Measurements from ENCODE around the gene EXOC4. TPM values are rescaled to one million over a fixed set of nuclear protein-coding genes. Genes with fewer than 3 reads are reported as not detected.

Gene EXOC4
- polyA plus RNA-seq, 1 experiment: 45.9 TPM

GRCh38 chr7:133331861-133332260 lies 79.0 kb downstream of the EXOC4 start:
- DNase-seq (ENCODE audit: low read depth): no peak
- H3K27me3 ChIP-seq (ENCODE audit: control insufficient read depth, insufficient read depth, low read length): no peaks in the 10 kb centered on the region
- ChIA-PET POLR2A (no interaction called here), CTCF (interaction anchor here (2.3 kb wide), 1 partner anchor 12 kb away, joined by 9 read pairs; no protein-coding TSS in a partner anchor)
- TF ChIP-seq CTCF (IDR thresholded peaks at IDR 0.05; ENCODE audit: insufficient read depth, low read depth, low read length): no peak
- no peak overlapping the region for H3K4me3 ChIP-seq (ENCODE audit: low read depth, low read length)
- H3K36me3 ChIP-seq (ENCODE audit: control insufficient read depth, insufficient read depth, low read length): no peaks in the 10 kb centered on the region

GRCh38 chr7:133339772-133340171 lies 86.9 kb downstream of the EXOC4 start:
- TF ChIP-seq CTCF (IDR thresholded peaks at IDR 0.05; ENCODE audit: insufficient read depth, low read depth, low read length): no peak
- Histone ChIP-seq H3K27me3 (ENCODE audit: control insufficient read depth, insufficient read depth, low read length) (no peaks in the 10 kb centered on the region), H3K36me3 (ENCODE audit: control insufficient read depth, insufficient read depth, low read length) (no peaks in the 10 kb centered on the region), H3K4me3 (ENCODE audit: low read depth, low read length) (no peak overlapping the region)
- ChIA-PET POLR2A (no interaction called here), CTCF (no interaction called here)
- no peak for DNase-seq (ENCODE audit: low read depth)

- TF ChIP-seq CTCF (IDR thresholded peaks at IDR 0.05; ENCODE audit: insufficient read depth, low read depth, low read length): peak; percentile 59
- no peak overlapping the region for H3K4me3 ChIP-seq (ENCODE audit: low read depth, low read length)
- no peaks in the 10 kb centered on the region for H3K36me3 ChIP-seq (ENCODE audit: control insufficient read depth, insufficient read depth, low read length)
- ChIA-PET CTCF (interaction anchor here (0.6 to 1.7 kb wide), 16 partner anchors 9 to 764 kb away, joined by 3 to 9 read pairs (median 3); no protein-coding TSS in a partner anchor), POLR2A (no interaction called here)
- DNase-seq (ENCODE audit: low read depth): no peak
- H3K27me3 ChIP-seq (ENCODE audit: control insufficient read depth, insufficient read depth, low read length): no peaks in the 10 kb centered on the region
These were observed 91.4 kb downstream of the EXOC4 start for GRCh38 chr7:133344275-133344674.

- Histone ChIP-seq H3K4me3 (ENCODE audit: low read depth, low read length) (no peak overlapping the region), H3K36me3 (ENCODE audit: control insufficient read depth, insufficient read depth, low read length) (no peaks in the 10 kb centered on the region), H3K27me3 (ENCODE audit: control insufficient read depth, insufficient read depth, low read length) (no peaks in the 10 kb centered on the region)
- no peak for TF ChIP-seq CTCF (IDR thresholded peaks at IDR 0.05; ENCODE audit: insufficient read depth, low read depth, low read length)
- ChIA-PET CTCF (no interaction called here), POLR2A (no interaction called here)
- DNase-seq (ENCODE audit: low read depth): no peak
These were observed 93.0 kb downstream of the EXOC4 start for GRCh38 chr7:133345690-133346421.

- CTCF ChIA-PET: no interaction called here
- Histone ChIP-seq H3K27me3 (ENCODE audit: control insufficient read depth, insufficient read depth, low read length) (no peaks in the 10 kb centered on the region), H3K36me3 (ENCODE audit: control insufficient read depth, insufficient read depth, low read length) (no peaks in the 10 kb centered on the region), H3K4me3 (ENCODE audit: low read depth, low read length) (no peak overlapping the region)
- no peak for TF ChIP-seq CTCF (IDR thresholded peaks at IDR 0.05; ENCODE audit: insufficient read depth, low read depth, low read length)
- DNase-seq (ENCODE audit: low read depth): no peak
- POLR2A ChIA-PET: no interaction called here
These were observed 95.4 kb downstream of the EXOC4 start for GRCh38 chr7:133348250-133348649.
